ENCODE measurements around the gene TSSK2.

Gene TSSK2

DNA sequence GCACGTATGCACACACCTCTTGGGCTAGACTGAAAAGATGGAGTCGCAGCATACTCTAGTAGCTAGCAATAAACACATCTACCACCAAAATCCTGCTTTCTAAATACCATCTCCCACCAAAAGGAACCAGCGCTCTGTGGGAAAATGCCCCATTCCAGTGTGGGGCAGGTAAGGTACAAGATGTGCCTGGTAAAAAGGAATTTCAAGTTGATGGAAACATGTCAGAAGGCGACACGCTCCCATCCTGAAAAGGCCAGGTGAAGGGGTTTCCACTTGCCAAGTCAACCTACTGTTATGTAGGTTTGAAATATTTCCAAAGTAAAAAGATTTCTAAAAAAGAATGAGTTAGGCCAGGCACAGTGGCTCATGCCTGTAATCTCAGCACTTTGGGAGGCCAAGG lies 17.7 kb upstream of the TSSK2 start:
- no peak overlapping the region for H3K27ac ChIP-seq
- TF ChIP-seq, protein P1, sequence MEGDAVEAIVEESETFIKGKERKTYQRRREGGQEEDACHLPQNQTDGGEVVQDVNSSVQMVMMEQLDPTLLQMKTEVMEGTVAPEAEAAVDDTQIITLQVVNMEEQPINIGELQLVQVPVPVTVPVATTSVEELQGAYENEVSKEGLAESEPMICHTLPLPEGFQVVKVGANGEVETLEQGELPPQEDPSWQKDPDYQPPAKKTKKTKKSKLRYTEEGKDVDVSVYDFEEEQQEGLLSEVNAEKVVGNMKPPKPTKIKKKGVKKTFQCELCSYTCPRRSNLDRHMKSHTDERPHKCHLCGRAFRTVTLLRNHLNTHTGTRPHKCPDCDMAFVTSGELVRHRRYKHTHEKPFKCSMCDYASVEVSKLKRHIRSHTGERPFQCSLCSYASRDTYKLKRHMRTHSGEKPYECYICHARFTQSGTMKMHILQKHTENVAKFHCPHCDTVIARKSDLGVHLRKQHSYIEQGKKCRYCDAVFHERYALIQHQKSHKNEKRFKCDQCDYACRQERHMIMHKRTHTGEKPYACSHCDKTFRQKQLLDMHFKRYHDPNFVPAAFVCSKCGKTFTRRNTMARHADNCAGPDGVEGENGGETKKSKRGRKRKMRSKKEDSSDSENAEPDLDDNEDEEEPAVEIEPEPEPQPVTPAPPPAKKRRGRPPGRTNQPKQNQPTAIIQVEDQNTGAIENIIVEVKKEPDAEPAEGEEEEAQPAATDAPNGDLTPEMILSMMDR (conservative IDR thresholded peaks at IDR 0.05) = no peak

DNA sequence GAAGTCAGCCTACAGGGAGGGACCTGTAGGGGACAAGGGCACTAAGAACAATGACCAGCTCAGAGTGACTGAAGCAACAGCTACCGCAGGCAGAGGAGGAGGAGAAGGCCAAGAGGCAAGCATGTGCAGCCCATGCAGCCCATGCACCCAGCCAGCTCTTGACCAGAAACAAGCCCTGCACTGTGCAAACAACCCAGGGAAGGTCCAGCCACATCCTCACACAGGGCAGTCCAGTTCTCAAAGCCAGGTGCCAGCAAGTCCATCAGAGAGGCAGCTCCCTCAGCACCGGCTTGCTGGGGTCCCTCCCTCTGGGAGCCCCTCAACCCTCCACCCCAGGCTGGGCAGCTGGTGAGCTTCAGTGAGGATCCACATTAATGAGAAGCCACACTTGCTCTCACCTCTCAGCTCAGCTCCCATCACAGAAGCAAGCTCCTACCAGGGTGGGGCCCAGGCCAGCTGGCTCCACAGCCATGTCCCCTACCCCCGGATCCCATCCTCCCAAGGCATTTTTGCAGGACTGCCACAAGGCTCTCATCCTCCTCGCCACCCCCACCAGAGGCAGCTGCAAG lies 16.0 kb upstream of the TSSK2 start:
- H3K27ac ChIP-seq = no peak overlapping the region
- TF ChIP-seq, protein P1 (conservative IDR thresholded peaks at IDR 0.05) = no peak

DNA sequence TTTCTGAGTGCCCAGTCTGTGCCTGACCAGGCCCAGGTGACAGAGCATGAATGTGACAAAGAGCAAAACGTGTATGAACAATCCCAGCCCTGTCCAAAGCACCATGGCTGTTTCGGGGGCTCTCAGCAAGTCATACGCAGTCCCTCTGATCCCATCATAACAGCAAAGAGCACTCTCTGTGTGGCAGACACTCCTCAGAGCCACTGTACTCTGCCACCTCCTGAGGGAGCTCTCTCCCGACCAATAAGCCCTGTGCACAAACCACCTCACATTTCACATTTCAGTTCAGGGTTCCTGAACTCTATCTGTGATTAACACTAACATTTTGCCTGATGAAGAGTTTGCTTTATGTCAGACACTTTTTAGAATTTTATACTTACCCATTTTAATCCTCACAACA lies 15.5 kb upstream of the TSSK2 start:
- TF ChIP-seq, protein P1 (conservative IDR thresholded peaks at IDR 0.05) = no peak; the same call in 1 of the 2 replicates
- no peak overlapping the region for H3K27ac ChIP-seq

DNA sequence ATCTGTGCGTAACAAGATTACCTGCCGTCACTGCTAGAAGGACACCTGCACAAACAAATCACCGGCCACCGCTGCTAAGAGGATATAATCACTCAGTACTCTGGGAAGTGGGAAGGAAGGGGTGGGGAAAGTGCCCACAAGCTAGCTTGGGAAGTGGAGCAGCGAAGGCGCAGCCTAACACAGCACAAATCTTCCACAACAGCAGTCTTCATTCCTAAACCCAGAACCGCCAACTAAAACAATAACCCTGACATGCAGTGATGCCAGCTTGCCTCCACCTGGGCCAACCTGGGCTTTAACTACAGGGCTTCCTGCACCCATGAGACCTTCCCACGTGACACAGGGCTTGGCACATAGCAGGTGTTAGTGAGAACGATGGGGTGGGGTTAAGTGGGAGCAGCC lies 14.0 kb upstream of the TSSK2 start:
- no peak overlapping the region for H3K27ac ChIP-seq

DNA sequence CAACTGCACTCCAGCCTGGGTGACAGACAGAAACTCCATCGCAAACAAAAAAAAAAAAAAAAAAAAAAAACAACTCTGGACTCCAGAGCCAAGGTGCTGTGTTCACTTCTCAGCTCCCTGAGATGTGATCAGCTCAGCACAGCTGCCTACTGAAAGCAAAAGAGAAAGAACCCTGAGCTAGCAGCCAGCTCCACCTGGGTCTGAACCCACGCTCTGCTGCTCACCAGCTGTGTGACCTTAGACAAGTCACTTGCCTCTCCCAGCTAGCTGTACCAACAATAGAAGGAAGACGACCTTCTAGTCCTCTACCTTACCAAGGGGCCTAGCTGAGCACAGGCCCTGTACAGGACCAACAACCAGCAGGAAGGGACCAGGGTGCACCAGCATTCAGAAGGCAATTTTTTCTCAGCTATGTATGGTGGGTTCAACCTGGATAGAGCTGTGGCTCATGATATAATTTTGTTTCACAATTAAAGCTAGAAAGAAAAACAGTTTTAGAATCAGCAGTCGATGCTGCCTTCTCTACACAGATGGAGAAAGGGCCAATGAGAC lies 12.7 kb upstream of the TSSK2 start:
- TF ChIP-seq, protein P1 (conservative IDR thresholded peaks at IDR 0.05) = no peak
- no peak overlapping the region; the same call in 1 of the 2 replicates for H3K27ac ChIP-seq

More for the DNA sequence above, 14.0 kb upstream of the TSSK2 start:
- TF ChIP-seq, protein P1 (conservative IDR thresholded peaks at IDR 0.05) = no peak

DNA sequence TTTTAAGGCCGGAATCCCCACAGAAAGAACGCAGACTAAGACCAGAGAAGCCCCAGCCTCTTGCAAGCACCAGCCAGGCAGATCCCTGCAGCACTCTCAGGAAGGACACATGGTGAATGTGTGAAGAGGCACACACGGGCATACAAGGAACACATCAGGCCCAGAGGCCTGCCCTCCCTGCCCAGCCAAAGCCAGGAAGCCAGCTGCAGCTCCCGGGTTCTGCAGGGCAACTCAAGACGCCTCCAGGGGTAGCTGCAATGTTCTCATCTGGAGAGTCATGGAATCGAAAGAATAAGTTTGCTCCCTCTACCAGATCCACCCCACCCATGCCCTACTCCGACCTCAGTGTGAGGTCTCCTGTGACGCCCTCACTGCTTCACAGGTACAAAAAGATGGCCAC lies 11.2 kb upstream of the TSSK2 start:
- H3K27ac ChIP-seq = peak overlapping the region; percentile 95; the same call in 1 of the 2 replicates

DNA sequence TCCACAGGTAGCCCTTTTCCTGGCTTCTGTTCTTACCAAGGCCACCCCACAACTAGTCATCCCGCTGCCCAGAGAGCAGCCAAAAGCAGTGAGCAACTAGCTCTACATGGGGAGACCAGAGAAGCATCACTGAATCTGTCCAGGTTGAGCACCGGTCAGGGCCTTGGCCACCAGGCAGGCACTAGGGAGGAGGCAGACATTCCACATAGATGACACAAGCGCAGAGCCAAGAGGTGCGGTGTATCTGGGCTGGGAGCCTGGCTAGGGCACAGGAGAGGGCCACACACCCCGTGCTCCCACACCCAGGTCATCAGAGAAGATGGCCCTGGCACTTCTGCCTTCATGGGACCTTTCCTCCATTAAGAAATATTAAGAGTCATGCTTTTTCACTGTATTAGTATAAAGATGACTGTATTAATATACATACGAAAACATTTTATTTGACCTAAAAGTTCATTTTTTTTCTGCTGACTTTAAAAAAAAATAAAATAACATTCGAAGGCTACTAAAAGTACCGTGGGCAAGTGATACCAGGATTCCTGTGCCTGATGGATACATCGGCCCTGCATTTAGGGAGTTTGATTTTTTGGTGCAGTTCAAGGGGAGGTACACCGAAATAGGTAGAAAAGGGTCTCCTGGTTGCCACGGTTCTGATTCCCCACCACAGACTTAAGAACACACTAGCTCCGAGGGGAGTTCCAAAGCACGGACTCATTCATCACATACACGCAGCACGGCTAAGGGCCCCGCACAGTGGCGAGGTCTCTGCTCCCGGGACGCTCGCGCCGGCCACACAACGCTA lies 10.1 kb upstream of the TSSK2 start:
- H3K27ac ChIP-seq = peak overlapping the region; percentile 95
- TF ChIP-seq, protein P1 (conservative IDR thresholded peaks at IDR 0.05) = no peak

More for the DNA sequence above, 11.2 kb upstream of the TSSK2 start:
- TF ChIP-seq, protein P1 (conservative IDR thresholded peaks at IDR 0.05) = no peak

All from VCaP (cell line).